GM03348 (cell line): ENCODE results near the gene BAAT.
"Not testable (repeated sequence)": the region's sequence is repeated elsewhere in the genome, so short reads cannot be mapped to it uniquely, and the experiment has no call there.

Experiments used
- DNase-seq: peaks from one replicate; pipeline ENCODE4 v3.0.0; 2012; ENCODE audit warnings: low spot score

Gene BAAT

DNA sequence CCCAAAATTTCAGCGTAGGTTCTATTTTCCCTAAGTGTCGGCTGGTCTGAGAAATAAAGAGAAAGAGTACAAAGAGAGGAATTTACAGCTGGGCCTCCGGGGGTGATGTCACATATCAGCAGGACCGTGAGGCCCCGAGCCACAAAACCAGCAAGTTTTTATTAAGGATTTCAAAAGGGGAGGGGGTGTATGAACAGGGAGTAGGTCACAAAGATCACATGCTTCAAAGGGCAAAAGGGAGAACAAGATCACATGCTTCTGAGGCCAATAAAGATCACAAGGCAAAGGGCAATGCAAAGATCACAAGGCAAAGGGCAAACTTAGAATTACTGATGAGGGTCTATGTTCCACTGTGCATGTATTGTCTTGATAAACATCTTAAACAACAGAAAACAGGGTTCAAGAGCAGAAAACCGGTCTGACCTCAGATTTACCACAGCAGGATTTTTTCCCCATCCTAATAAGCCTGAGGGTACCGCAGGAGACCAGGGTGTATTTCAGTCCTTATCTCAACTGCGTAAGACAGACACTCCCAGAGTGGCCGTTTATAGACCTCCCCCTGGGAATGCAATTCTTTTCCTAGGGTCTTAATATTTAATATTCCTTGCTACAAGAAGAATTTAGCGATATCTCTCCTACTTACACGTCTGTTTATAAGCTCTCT, at the start of gene BAAT:
Gene BAAT, minus strand, starts transcription at position 134 of the 664 bp plus-strand sequence. CDS start 13,602 bp downstream, outside the sequence.
- not testable (repeated sequence) for DNase-seq

DNA sequence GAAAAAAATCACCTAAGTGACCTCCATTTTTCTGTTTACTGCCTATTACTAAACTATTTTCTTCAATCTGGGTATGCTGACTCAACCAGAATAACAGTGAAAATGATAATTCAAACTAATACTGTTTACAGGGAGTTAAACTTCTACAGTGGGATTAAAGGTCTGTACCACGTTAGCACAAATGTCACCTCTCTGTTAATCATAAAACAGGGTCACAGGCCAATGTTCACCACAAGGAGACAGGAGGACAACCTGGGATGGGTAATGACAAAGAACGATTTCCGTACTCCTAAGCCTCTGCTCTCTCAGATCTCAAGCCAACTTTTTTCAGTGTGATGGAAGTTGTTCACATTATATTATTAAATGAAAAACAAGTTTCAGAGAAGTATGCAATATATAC, 48.4 kb upstream of the BAAT start:
- no peak for DNase-seq

- DNase-seq: no peak
Observed at GRCh38 chr9:101432740-101433139, 47.9 kb upstream of the BAAT start.

- no peak for DNase-seq
Observed at GRCh38 chr9:101432171-101432570, 47.4 kb upstream of the BAAT start.

GRCh38 chr9:101429736-101430135, 44.9 kb upstream of the BAAT start:
- no peak for DNase-seq

- no peak for DNase-seq
Observed at GRCh38 chr9:101428909-101429308, 44.1 kb upstream of the BAAT start.

- no peak for DNase-seq
Observed at GRCh38 chr9:101427957-101428655, 43.3 kb upstream of the BAAT start.

GRCh38 chr9:101427358-101427757, 42.6 kb upstream of the BAAT start:
- no peak for DNase-seq

GRCh38 chr9:101421653-101422065, 36.9 kb upstream of the BAAT start:
- no peak for DNase-seq

DNA sequence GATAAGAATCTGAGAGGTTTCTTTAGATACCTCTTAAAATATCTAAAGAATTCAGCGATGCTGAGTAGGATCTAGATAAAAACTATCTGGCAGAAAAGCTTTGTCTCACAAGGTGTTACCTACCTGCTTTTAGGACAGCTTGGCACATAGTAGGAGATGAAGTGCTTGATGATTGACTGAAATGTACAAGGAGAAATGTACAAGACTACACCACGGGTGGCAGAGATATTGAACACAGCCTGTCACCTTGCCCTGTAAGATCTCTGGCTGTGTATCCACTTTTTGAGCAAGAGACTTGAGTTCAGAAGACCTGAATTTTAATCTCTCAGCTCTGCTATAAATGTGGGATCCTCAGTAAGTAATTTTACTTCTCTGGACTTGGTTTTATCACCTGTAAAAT, 35.1 kb upstream of the BAAT start:
- no peak for DNase-seq

GRCh38 chr9:101418518-101419430, 34.0 kb upstream of the BAAT start:
- DNase-seq: no peak

DNA sequence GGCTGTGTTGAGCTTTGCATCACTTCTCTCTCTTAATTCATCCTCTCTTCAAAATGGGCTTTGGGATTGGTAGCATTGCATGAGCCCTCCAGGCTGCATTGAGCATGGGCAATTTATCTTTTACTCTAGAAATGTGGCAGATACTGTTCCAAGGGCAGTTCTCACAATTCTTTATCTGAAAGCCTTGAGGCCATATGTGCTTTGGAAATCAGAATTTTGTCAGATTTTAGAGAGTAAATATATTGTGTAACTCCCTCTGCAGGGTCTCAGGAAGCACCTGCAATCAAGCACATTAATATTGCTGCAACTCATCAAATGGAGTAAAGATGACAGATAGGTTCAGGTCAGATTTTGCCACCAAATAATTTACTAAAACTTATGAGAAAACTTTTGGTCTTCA, 33.2 kb upstream of the BAAT start:
- no peak for DNase-seq

DNA sequence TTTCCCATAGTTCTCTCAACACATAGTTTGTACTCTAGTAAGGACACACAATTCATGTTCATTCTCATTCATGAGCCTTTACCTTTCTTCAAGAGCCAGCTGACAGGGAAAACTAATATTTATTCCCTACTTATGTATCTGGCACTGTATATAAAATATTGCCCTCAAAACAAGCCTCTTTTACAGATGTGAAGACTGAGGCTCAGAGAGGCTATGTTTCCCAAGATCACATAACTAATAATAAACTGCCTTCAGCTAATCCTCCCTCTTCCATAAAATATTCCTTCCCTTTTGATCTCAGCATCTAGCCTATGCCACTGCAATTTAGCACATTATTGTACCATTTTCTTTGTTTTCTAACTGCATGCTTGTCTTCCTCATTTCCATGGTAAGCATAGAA, 32.6 kb upstream of the BAAT start:
- DNase-seq: no peak

DNA sequence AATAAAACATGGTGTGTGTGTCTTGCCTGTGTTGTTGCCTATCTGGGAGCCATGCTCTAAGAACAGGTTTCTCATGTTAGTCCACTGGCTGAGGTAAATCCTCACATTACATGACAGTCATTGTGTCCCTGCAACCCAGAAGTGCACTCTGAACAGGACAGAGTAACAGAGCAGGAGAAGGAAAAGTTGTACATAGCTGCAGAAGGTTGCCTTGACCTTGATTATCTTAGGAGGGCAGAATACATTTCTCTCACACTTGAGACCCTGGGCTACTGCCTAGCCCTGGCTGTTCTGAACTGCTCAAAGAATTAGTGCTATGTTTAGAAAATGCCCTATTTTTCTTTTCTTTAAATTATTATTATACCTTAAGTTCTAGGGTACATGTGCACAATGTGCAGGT, 30.8 kb upstream of the BAAT start:
- DNase-seq: no peak

- no peak for DNase-seq
Observed at GRCh38 chr9:101414839-101415238, 30.0 kb upstream of the BAAT start.

- DNase-seq: no peak
Observed at GRCh38 chr9:101409079-101409477, 24.3 kb upstream of the BAAT start.

- DNase-seq: no peak
Observed at GRCh38 chr9:101408374-101409078, 23.7 kb upstream of the BAAT start.

DNA sequence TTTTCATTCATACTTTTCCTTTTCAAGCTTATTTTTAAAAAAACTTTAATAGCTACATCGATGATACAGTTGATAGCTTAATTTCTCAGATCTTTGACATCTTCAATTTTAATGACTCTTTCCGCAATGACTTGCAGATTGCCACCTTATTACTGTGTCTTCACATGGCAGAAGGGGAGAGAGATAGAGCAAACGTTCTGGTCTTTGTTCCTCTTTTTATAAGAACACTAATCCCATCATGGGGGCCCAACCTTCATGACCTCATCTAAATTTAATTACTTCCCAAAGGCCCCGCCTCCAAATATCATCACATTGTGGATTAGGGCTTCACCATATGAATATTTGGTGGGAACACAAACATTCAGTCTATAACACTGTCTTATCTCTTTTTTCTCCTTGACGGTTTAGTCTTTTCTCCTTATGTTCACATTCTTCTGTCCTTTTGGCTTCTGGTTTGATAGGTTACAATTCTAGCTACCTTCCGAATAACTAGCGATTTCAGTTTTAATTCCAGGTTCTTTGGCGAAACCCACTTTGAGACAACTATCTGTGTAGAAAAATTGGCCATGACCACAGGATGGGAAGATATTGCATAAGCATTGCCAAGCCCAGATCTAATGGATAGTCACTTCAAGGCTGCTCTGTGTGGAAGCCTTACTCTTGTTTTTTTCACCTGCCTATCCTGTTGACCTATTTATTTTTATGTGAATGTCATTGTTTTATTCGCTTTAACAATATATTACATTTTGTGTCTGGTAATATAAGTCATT, 18.9 kb upstream of the BAAT start:
- no peak for DNase-seq

- DNase-seq: no peak
Observed at GRCh38 chr9:101400120-101400519, 15.3 kb upstream of the BAAT start.

DNA sequence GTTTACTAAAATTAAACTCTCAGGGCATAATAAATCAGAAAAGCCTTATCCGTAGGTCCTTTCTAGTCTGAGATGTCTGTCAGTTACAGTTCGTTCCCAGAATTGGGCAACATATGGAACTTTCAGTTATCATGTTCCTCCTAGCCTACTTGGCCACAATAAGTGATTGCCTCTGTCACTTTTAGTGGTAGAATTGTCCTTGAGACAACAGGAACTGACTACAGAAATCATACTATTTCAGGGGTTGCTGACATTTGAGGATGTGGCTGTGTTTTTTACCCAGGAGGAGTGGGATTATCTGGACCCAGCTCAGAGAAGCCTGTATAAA, 14.8 kb upstream of the BAAT start:
- no peak for DNase-seq

GRCh38 chr9:101398930-101399642, 14.3 kb upstream of the BAAT start:
- DNase-seq: no peak
